Measurements from ENCODE around the gene SMURF2. TPM values are rescaled to one million over a fixed set of nuclear protein-coding genes. Genes with fewer than 3 reads are reported as not detected.

SMURF2 gene
- total RNA-seq, 1 experiment from 2014 or later = 127 TPM

- ChIA-PET CTCF (no interaction called here), POLR2A (no interaction called here), RAD21 (ENCODE audit: low non-redundant PET in 1 of 2, low total read pairs in 2 of 2, uncharacterized antibody in 2 of 2, unreplicated experiment in 2 of 2) (no interaction called here)
- H2AFZ ChIP-seq (ENCODE audit: low read depth, low read length, poor library complexity, severe bottlenecking) = no peak overlapping the region
- peaks cover 35 to 85% of the 10 kb centered on the region in 2 experiments for H3K4me1 ChIP-seq (ENCODE audit: control insufficient read depth in 1 of 2, insufficient read depth in 2 of 2, low read length in 2 of 2)
- intact Hi-C loops (cut with micrococcal nuclease) = loop anchor here (10.0 kb wide), 1 partner anchor 612 kb away; no protein-coding TSS in a partner anchor
- peaks cover 48% of the 10 kb centered on the region for H4K20me1 ChIP-seq (ENCODE audit: insufficient read depth)
- H3K9me2 ChIP-seq (ENCODE audit: insufficient read depth) = no peaks in the 10 kb centered on the region
- no peaks in the 10 kb centered on the region for H3K36me3 ChIP-seq (ENCODE audit: control insufficient read depth in 1 of 2, insufficient read depth in 2 of 2, low read length in 2 of 2)
- H3K27ac ChIP-seq (ENCODE audit: low read depth, low read length) = no peak overlapping the region
- H3K4me2 ChIP-seq (ENCODE audit: low read length) = no peak overlapping the region
- peaks cover 100% of the 10 kb centered on the region for H3K79me2 ChIP-seq (ENCODE audit: insufficient read depth, low read length)
- DNase-seq (ENCODE audit: low read depth, low spot score) = no peak
- no peaks in the 10 kb centered on the region for H3K9me3 ChIP-seq (ENCODE audit: control insufficient read depth in 1 of 2, insufficient read depth in 1 of 2, low read depth in 1 of 2, low read length in 2 of 2)
- TF ChIP-seq RAD21 (IDR thresholded peaks at IDR 0.05; ENCODE audit: low read depth) (no peak), SIN3A (IDR thresholded peaks at IDR 0.05; ENCODE audit: low read depth) (no peak), MAX (IDR thresholded peaks at IDR 0.05) (no peak), SP1 (IDR thresholded peaks at IDR 0.05; ENCODE audit: low read depth) (no peak), EZH2 (IDR thresholded peaks at IDR 0.05) (no peak), JUND (IDR thresholded peaks at IDR 0.05) (no peak), CTCF (IDR thresholded peaks at IDR 0.05 in 2 of 3, conservative IDR thresholded peaks at IDR 0.05 in 1 of 3; ENCODE audit: borderline replicate concordance in 1 of 3, insufficient read depth in 1 of 3, low read depth in 2 of 3, low read length in 2 of 3) (no peak), ELF1 (IDR thresholded peaks at IDR 0.05; ENCODE audit: borderline replicate concordance, low read depth) (no peak), REST (IDR thresholded peaks at IDR 0.05; ENCODE audit: low read depth) (no peak), ATF3 (IDR thresholded peaks at IDR 0.05) (no peak), POLR2AphosphoS5 (IDR thresholded peaks at IDR 0.05; ENCODE audit: low read depth, low read length) (no peak)
- no peak overlapping the region for H3K9ac ChIP-seq (ENCODE audit: low read length)
- ATAC-seq = no peak
- no peaks in the 10 kb centered on the region for H3K27me3 ChIP-seq (ENCODE audit: insufficient read depth, low read length)
- no peak overlapping the region for H3K4me3 ChIP-seq (replicated peaks in 1 of 2; ENCODE audit: low read depth in 1 of 2, low read length in 2 of 2)
- BruUV-seq (replicated peaks) = no TSS peak
These were observed 35.3 kb downstream of the SMURF2 start for GRCh38 chr17:64626827-64627226.

Data from HCT116 (cell line).